Measurements from ENCODE around the gene CCDC30. TPM values are rescaled to one million over a fixed set of nuclear protein-coding genes. Genes with fewer than 3 reads are reported as not detected.

The CCDC30 gene
- total RNA-seq, 4 donors from 2014 or later: 1.5 to 11.0 (median 6.0) TPM

DNA sequence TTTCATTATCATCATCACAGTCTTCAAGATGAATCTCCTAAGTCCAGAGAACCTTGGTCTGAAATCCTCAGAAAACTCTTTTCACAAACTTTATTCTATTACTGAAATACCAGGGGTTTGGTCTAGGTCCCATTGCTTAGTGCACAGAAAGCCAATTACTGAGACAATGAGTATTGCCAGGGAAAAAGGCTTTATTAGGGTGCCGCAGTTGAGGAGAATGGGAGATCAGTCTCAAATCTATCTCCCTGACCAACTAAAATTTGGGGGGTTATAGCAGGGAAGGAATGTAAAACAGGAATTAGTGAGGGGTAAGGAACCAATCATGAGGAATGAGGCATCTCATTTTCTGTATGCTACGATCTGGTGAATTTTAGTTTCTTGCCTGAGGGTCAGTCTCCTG, 124.7 kb downstream of the CCDC30 start:
- TF ChIP-seq POLR2A (IDR thresholded peaks at IDR 0.05): no peak
- TF ChIP-seq, protein P1, sequence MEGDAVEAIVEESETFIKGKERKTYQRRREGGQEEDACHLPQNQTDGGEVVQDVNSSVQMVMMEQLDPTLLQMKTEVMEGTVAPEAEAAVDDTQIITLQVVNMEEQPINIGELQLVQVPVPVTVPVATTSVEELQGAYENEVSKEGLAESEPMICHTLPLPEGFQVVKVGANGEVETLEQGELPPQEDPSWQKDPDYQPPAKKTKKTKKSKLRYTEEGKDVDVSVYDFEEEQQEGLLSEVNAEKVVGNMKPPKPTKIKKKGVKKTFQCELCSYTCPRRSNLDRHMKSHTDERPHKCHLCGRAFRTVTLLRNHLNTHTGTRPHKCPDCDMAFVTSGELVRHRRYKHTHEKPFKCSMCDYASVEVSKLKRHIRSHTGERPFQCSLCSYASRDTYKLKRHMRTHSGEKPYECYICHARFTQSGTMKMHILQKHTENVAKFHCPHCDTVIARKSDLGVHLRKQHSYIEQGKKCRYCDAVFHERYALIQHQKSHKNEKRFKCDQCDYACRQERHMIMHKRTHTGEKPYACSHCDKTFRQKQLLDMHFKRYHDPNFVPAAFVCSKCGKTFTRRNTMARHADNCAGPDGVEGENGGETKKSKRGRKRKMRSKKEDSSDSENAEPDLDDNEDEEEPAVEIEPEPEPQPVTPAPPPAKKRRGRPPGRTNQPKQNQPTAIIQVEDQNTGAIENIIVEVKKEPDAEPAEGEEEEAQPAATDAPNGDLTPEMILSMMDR (IDR thresholded peaks at IDR 0.05): no peak
- intact Hi-C loops (cut with DNase I; ENCODE audit: low total_unique reads): no loop called here
- H3K36me3 ChIP-seq: no peaks in the 10 kb centered on the region
- H3K4me3 ChIP-seq: no peak overlapping the region
- H3K9me3 ChIP-seq: no peaks in the 10 kb centered on the region
- H3K27me3 ChIP-seq: no peaks in the 10 kb centered on the region
- no peak for DNase-seq
- H3K27ac ChIP-seq: no peak overlapping the region
- no peaks in the 10 kb centered on the region for H3K4me1 ChIP-seq

DNA sequence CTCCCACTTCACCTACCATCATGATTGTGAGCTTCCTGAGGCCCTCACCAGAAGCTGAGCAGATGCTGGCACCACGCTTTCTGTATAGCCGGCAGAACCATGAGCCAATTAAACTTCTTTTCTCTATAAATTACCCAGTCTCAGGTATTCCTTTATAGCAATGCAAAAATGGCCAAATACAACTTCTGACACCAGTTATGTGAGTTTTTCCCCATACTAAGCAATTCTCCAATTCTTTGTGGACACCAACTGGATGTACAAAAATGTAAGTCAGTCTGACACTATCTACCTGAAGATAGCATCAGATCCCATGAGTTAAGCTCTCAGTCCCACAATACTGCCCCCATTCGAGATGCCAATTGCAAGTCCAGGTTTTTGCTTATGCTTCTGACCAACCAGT, 129.7 kb downstream of the CCDC30 start:
- TF ChIP-seq POLR2A (IDR thresholded peaks at IDR 0.05): no peak
- TF ChIP-seq, protein P1 (IDR thresholded peaks at IDR 0.05): no peak
- no peak overlapping the region for H3K27ac ChIP-seq
- H3K4me3 ChIP-seq: no peak overlapping the region
- intact Hi-C loops (cut with DNase I; ENCODE audit: low total_unique reads): no loop called here
- H3K9me3 ChIP-seq: no peaks in the 10 kb centered on the region
- no peaks in the 10 kb centered on the region for H3K27me3 ChIP-seq
- H3K36me3 ChIP-seq: no peaks in the 10 kb centered on the region
- no peak for DNase-seq
- no peaks in the 10 kb centered on the region for H3K4me1 ChIP-seq

DNA sequence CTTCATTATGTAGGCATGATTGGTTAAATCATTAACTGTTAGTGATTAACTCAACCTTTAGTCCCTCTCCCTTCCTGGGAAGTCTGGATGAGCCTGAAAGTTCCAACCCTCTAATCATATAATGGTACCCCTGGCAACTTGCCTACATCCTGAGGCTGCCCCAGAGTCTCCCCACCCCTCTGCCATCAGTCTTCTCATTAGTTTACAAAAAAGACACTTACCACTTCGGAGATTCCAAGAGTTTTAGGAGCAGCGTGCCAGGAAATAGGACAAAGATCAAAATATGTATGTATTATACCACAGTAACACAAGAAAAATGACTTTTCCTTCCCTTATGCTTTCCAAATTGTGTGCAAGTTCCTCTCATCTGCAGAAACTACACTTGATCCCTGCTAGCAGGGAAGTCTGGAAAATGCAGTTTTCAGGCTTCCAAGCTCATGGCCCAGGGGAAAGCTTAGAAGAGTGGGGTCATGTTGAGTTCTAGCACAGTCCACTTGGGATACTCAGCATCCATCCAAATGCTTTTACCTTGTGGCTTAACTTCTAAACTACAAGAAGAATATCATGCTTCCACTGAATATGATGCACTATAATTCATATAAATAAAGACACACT, 130.5 kb downstream of the CCDC30 start:
- no peak for TF ChIP-seq POLR2A (IDR thresholded peaks at IDR 0.05)
- TF ChIP-seq, protein P1 (IDR thresholded peaks at IDR 0.05): no peak
- Histone ChIP-seq H3K27ac (no peak overlapping the region), H3K9me3 (no peaks in the 10 kb centered on the region), H3K27me3 (no peaks in the 10 kb centered on the region), H3K36me3 (no peaks in the 10 kb centered on the region), H3K4me3 (no peak overlapping the region), H3K4me1 (no peaks in the 10 kb centered on the region)
- intact Hi-C loops (cut with DNase I; ENCODE audit: low total_unique reads): no loop called here
- no peak for DNase-seq

DNA sequence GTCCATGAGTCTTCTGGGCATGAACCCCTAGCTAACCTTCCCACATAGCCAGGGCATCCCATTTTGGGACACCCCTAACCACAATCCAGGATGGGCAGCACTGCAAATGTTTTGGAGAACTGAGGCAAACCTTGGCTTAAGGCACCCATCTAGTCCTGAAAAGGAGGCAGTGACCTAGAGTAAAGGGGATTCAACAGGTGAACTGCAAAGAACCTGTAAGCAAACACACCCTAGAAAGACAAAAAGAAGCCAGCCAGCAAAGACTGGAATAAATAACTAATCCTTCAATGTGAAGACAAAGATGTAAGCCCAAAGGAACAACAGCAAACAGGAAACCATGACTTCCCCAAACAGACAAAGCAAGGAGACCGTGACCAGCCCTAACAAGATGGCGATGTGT, 138.4 kb downstream of the CCDC30 start:
- Histone ChIP-seq H3K36me3 (no peaks in the 10 kb centered on the region), H3K4me3 (no peak overlapping the region), H3K9me3 (no peaks in the 10 kb centered on the region), H3K4me1 (no peaks in the 10 kb centered on the region), H3K27me3 (peaks cover 0 to 4% of the 10 kb centered on the region in 2 donors), H3K27ac (no peak overlapping the region)
- DNase-seq: no peak
- intact Hi-C loops (cut with DNase I; ENCODE audit: low total_unique reads): no loop called here
- TF ChIP-seq, protein P1 (IDR thresholded peaks at IDR 0.05): no peak
- TF ChIP-seq POLR2A (IDR thresholded peaks at IDR 0.05): no peak

DNA sequence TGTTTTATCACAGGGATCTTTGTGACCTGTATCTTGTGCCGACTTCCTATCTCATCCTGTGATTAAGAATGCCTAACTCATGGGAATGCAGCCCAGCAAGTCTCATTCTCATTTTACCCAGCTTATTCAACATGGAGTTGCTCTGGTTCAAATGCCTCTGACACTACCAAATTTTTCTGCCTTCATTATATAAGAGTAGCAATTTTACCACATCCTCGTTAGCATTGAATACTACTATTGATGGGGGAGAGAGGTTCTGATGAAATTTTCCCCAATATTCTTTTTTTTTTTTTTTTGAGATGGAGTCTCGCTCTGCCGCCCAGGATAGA, 150.7 kb downstream of the CCDC30 start:
- H3K27me3 ChIP-seq: no peaks in the 10 kb centered on the region
- no peak for DNase-seq

More for the DNA sequence above, 150.7 kb downstream of the CCDC30 start:
- no peaks in the 10 kb centered on the region for H3K4me1 ChIP-seq
- no peaks in the 10 kb centered on the region for H3K36me3 ChIP-seq
- intact Hi-C loops (cut with DNase I; ENCODE audit: low total_unique reads): no loop called here
- H3K4me3 ChIP-seq: no peak overlapping the region
- TF ChIP-seq, protein P1 (IDR thresholded peaks at IDR 0.05): no peak
- no peak for TF ChIP-seq POLR2A (IDR thresholded peaks at IDR 0.05)
- no peak overlapping the region for H3K27ac ChIP-seq
- no peaks in the 10 kb centered on the region for H3K9me3 ChIP-seq

Measured in uterus (tissue), 4 donors.